MM.1S (cell line): ENCODE results near the gene SP9.

Experiments
- DNase-seq: peaks from one replicate; pipeline ENCODE4 v3.0.0-alpha.2; 2015
- H2AFZ ChIP-seq: fragments of 300-600 bp; sonication (generic); 2 replicates; pipeline ENCODE4 v1.6.0; 2016; ENCODE audit warnings: antibody characterized with exemption, low read length
- H3F3A ChIP-seq: fragments of 300-600 bp; sonication (generic); 2 replicates; pipeline ENCODE4 v1.6.1; 2016; ENCODE audit warnings: mild to moderate bottlenecking, antibody characterized with exemption, low read length, moderate library complexity, mixed read lengths; ENCODE audit not compliant: insufficient read depth
- H3K27ac ChIP-seq: fragments of 300-600 bp; sonication (generic); 2 replicates; pipeline ENCODE4 v1.5.1; 2016; ENCODE audit warnings: mild to moderate bottlenecking, low read length
- H3K27me3 ChIP-seq: fragments of 300-600 bp; sonication (generic); replicated peaks from 2 replicates; pipeline ENCODE4 v1.6.0; 2016; ENCODE audit warnings: low read length; ENCODE audit not compliant: insufficient read depth
- H3K36me3 ChIP-seq: fragments of 300-600 bp; sonication (generic); replicated peaks from 2 replicates; pipeline ENCODE4 v1.6.1; 2016; ENCODE audit warnings: mild to moderate bottlenecking, low read length, mixed read lengths; ENCODE audit not compliant: insufficient read depth
- H3K4me1 ChIP-seq: fragments of 300-600 bp; sonication (generic); 2 replicates; pipeline ENCODE4 v1.6.1; 2016; ENCODE audit warnings: low read length, mixed read lengths
- H3K4me2 ChIP-seq: fragments of 300-600 bp; sonication (generic); 2 replicates; pipeline ENCODE4 v1.6.0; 2016; ENCODE audit warnings: low read depth, low read length
- H3K4me3 ChIP-seq: fragments of 300-600 bp; sonication (generic); 2 replicates; pipeline ENCODE4 v1.5.1; 2016; ENCODE audit warnings: low read length, mixed read lengths
- H3K79me2 ChIP-seq: fragments of 300-600 bp; sonication (generic); 2 replicates; pipeline ENCODE4 v1.6.1; 2016; ENCODE audit warnings: mixed run types, low read length, mixed read lengths
- H3K9ac ChIP-seq: fragments of 300-600 bp; sonication (generic); 2 replicates; pipeline ENCODE4 v1.6.1; 2016; ENCODE audit warnings: low read length, mixed read lengths
- H3K9me2 ChIP-seq: fragments of 300-600 bp; sonication (generic); replicated peaks from 2 replicates; pipeline ENCODE4 v1.6.1; 2016; ENCODE audit warnings: mild to moderate bottlenecking, low read length, mixed read lengths; ENCODE audit not compliant: insufficient read depth
- H3K9me3 ChIP-seq: fragments of 300-600 bp; sonication (generic); replicated peaks from 2 replicates; pipeline ENCODE4 v1.6.1; 2016; ENCODE audit warnings: mild to moderate bottlenecking, low read length, mixed read lengths; ENCODE audit not compliant: insufficient read depth
- H4K20me1 ChIP-seq: fragments of 300-600 bp; sonication (generic); 2 replicates; pipeline ENCODE4 v1.6.1; 2016; ENCODE audit warnings: mild to moderate bottlenecking, low read length, moderate library complexity, mixed read lengths; ENCODE audit not compliant: insufficient read depth
- CTCF ChIP-seq: fragments of 300-600 bp; sonication (generic); IDR thresholded peaks from 2 replicates; pipeline ENCODE4 v1.5.1; 2016; ENCODE audit warnings: antibody characterized with exemption, low read length, mixed read lengths
- EZH2 ChIP-seq: fragments of 300-600 bp; sonication (generic); optimal IDR thresholded peaks from 2 replicates; pipeline ENCODE3; 2017; ENCODE audit warnings: low read depth, mild to moderate bottlenecking, antibody characterized with exemption, low read length, mixed read lengths
- EZH2phosphoT487 ChIP-seq: fragments of 300-600 bp; sonication (generic); IDR thresholded peaks from 2 replicates; pipeline ENCODE4 v1.6.1; 2018; ENCODE audit warnings: antibody characterized with exemption, low read length

The SP9 gene

GRCh38 chr2:174342686-174343342, 8.1 kb downstream of the SP9 start:
- Histone ChIP-seq H2AFZ (peak overlapping the region; percentile 63), H3K27me3 (peaks cover 44% of the 10 kb centered on the region), H4K20me1 (no peaks in the 10 kb centered on the region), H3K4me2 (peak overlapping the region; percentile 100), H3K9ac (no peak overlapping the region), H3K27ac (no peak overlapping the region), H3F3A (peaks cover 14% of the 10 kb centered on the region), H3K4me3 (peak overlapping the region; percentile 61), H3K4me1 (peaks cover 6% of the 10 kb centered on the region; the same call in 1 of the 2 replicates), H3K9me3 (no peaks in the 10 kb centered on the region), H3K36me3 (no peaks in the 10 kb centered on the region), H3K9me2 (no peaks in the 10 kb centered on the region), H3K79me2 (no peaks in the 10 kb centered on the region)
- DNase-seq = no peak
- TF ChIP-seq EZH2 (no peak), EZH2phosphoT487 (no peak), CTCF (no peak)

- no peak overlapping the region for H3K4me3 ChIP-seq
These were observed 8.5 kb downstream of the SP9 start for GRCh38 chr2:174343343-174343622.

GRCh38 chr2:174343623-174344455, 9.1 kb downstream of the SP9 start:
- H3K4me2 ChIP-seq = no peak overlapping the region
- peaks cover 9% of the 10 kb centered on the region for H3F3A ChIP-seq
- H3K79me2 ChIP-seq = no peaks in the 10 kb centered on the region
- no peak overlapping the region for H2AFZ ChIP-seq
- no peaks in the 10 kb centered on the region for H3K9me2 ChIP-seq
- no peaks in the 10 kb centered on the region for H3K9me3 ChIP-seq
- H3K36me3 ChIP-seq = no peaks in the 10 kb centered on the region
- peaks cover 33% of the 10 kb centered on the region for H3K27me3 ChIP-seq
- no peak overlapping the region for H3K27ac ChIP-seq
- no peak overlapping the region for H3K4me3 ChIP-seq
- TF ChIP-seq EZH2phosphoT487 (no peak), CTCF (no peak), EZH2 (no peak)
- DNase-seq = no peak
- peaks cover 6% of the 10 kb centered on the region; the same call in 1 of the 2 replicates for H3K4me1 ChIP-seq
- no peak overlapping the region for H3K9ac ChIP-seq
- no peaks in the 10 kb centered on the region for H4K20me1 ChIP-seq

More at GRCh38 chr2:174343343-174343622, 8.5 kb downstream of the SP9 start:
- DNase-seq = no peak
- Histone ChIP-seq H3K36me3 (no peaks in the 10 kb centered on the region), H3K79me2 (no peaks in the 10 kb centered on the region), H4K20me1 (no peaks in the 10 kb centered on the region), H3K27me3 (peaks cover 39% of the 10 kb centered on the region), H3K4me2 (peak overlapping the region; percentile 100; the same call in 1 of the 2 replicates), H3K9me3 (no peaks in the 10 kb centered on the region), H3K4me1 (peaks cover 6% of the 10 kb centered on the region; the same call in 1 of the 2 replicates), H3K9ac (no peak overlapping the region), H3F3A (peaks cover 10% of the 10 kb centered on the region), H3K27ac (no peak overlapping the region), H2AFZ (no peak overlapping the region), H3K9me2 (no peaks in the 10 kb centered on the region)
- no peak for TF ChIP-seq EZH2
- TF ChIP-seq CTCF = no peak
- TF ChIP-seq EZH2phosphoT487 = no peak
